SK-N-SH treated with all-trans-retinoic acid at 6 μM for 48 hours (cell line): ENCODE results near the gene NKD1.

Experiments used
- ATAC-seq: fragments of 200-7000 bp; cut with Tn5 transposase; 3 replicates; pipeline ENCODE4 v1.9.1; 2020; ENCODE audit warnings: mild to moderate bottlenecking, moderate library complexity
- ARNTL ChIP-seq: fragments of 450-650 bp; formaldehyde crosslinking; IDR thresholded peaks from 2 replicates; pipeline ENCODE4 v1.5.0; 2020; ENCODE audit warnings: low read depth, mild to moderate bottlenecking, moderate library complexity, borderline replicate concordance
- BACH2 ChIP-seq: fragments of 250-450 bp; sonication (Bioruptor Pico); IDR thresholded peaks from 2 replicates; pipeline ENCODE4 v1.9.0; 2021; ENCODE audit warnings: mild to moderate bottlenecking, borderline replicate concordance
- CSDC2 ChIP-seq: fragments of 250-450 bp; sonication (Bioruptor Pico); IDR thresholded peaks from 2 replicates; pipeline ENCODE4 v1.5.0; 2020; ENCODE audit warnings: mild to moderate bottlenecking, moderate library complexity
- GLIS3 ChIP-seq: fragments of 250-450 bp; sonication (Bioruptor Pico); IDR thresholded peaks from 2 replicates; pipeline ENCODE4 v1.5.0; 2020; ENCODE audit warnings: mild to moderate bottlenecking, moderate library complexity
- ISL1 ChIP-seq: fragments of 250-450 bp; sonication (Bioruptor Pico); IDR thresholded peaks from 2 replicates; pipeline ENCODE4 v2.1.2; 2022; ENCODE audit warnings: mild to moderate bottlenecking, moderate library complexity
- OSR1 ChIP-seq: fragments of 250-450 bp; sonication (Bioruptor Pico); IDR thresholded peaks from 2 replicates; pipeline ENCODE4 v1.8.0; 2022; ENCODE audit warnings: moderate library complexity, mild to moderate bottlenecking, inconsistent platforms
- PPARA ChIP-seq: fragments of 250-450 bp; sonication (Bioruptor Pico); IDR thresholded peaks from 2 replicates; pipeline ENCODE4 v1.5.0; 2020; ENCODE audit warnings: mild to moderate bottlenecking, borderline replicate concordance
- RARB ChIP-seq: fragments of 250-450 bp; sonication (Bioruptor Pico); IDR thresholded peaks from 2 replicates; pipeline ENCODE4 v1.8.0; 2021; ENCODE audit warnings: mild to moderate bottlenecking, moderate library complexity
- SNAI2 ChIP-seq: fragments of 250-450 bp; sonication (Bioruptor Pico); IDR thresholded peaks from 2 replicates; pipeline ENCODE4 v1.5.0; 2020; ENCODE audit warnings: mild to moderate bottlenecking, moderate library complexity
- TCF4 ChIP-seq: fragments of 250-450 bp; sonication (Bioruptor Pico); IDR thresholded peaks from 2 replicates; pipeline ENCODE4 v1.8.0; 2021; ENCODE audit warnings: mild to moderate bottlenecking, moderate library complexity, borderline replicate concordance
- TOX ChIP-seq: fragments of 250-450 bp; sonication (Bioruptor Pico); IDR thresholded peaks from 2 replicates; pipeline ENCODE4 v1.8.0; 2021; ENCODE audit warnings: mild to moderate bottlenecking, moderate library complexity, borderline replicate concordance
- ZC3H10 ChIP-seq: fragments of 250-450 bp; sonication (Bioruptor Pico); IDR thresholded peaks from 2 replicates; pipeline ENCODE4 v1.5.1; 2021; ENCODE audit warnings: mild to moderate bottlenecking, moderate library complexity
- ZFP30 ChIP-seq: fragments of 450-650 bp; formaldehyde crosslinking; IDR thresholded peaks from 2 replicates; pipeline ENCODE4 v1.5.0; 2022; ENCODE audit warnings: mild to moderate bottlenecking, moderate library complexity
- ZNF70 ChIP-seq: fragments of 450-650 bp; formaldehyde crosslinking; IDR thresholded peaks from 2 replicates; pipeline ENCODE4 v1.5.0; 2020; ENCODE audit warnings: mild to moderate bottlenecking, moderate library complexity
- ZNF8 ChIP-seq: fragments of 450-650 bp; formaldehyde crosslinking; IDR thresholded peaks from 2 replicates; pipeline ENCODE4 v1.5.0; 2020; ENCODE audit warnings: mild to moderate bottlenecking, moderate library complexity
- TF ChIP-seq, protein P1 (sequence below): fragments of 250-450 bp; sonication (Bioruptor Pico); IDR thresholded peaks from 2 replicates; pipeline ENCODE4 v1.5.1; 2020; ENCODE audit warnings: low read depth, mild to moderate bottlenecking, moderate library complexity
- TF ChIP-seq, protein P2 (sequence below): fragments of 250-450 bp; sonication (Bioruptor Pico); IDR thresholded peaks from 2 replicates; pipeline ENCODE4 v1.8.0; 2020; ENCODE audit warnings: mild to moderate bottlenecking, moderate library complexity, borderline replicate concordance
- TF ChIP-seq, protein P3 (sequence below): fragments of 250-450 bp; sonication (Bioruptor Pico); IDR thresholded peaks from 2 replicates; pipeline ENCODE4 v1.8.0; 2021; ENCODE audit warnings: low read depth, mild to moderate bottlenecking, moderate library complexity, borderline replicate concordance
- TF ChIP-seq, protein P4 (sequence below): fragments of 250-450 bp; sonication (Bioruptor Pico); IDR thresholded peaks from 2 replicates; pipeline ENCODE4 v1.5.0; 2020; ENCODE audit warnings: mild to moderate bottlenecking, moderate library complexity

Gene NKD1

DNA sequence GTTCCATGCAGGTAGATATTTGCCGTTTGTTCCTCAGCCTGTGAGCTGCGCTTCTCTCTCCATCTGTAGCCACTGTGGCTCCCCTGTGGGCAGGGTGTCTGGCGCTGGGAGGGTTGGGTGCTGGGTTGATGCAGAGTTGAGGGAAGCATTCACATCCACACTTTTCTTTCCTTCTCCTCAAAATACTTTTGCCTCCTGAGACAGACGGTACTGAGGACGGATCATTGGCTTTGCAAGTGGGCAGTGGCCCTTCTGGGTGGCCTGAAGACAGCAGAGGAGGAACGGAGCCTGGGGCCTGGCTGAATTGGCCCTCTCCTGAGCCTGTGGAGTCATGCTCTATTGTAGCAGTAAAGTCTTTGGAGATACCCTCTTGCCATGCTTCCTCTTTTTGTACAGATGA, 43.0 kb downstream of the NKD1 start (continued):
- TF ChIP-seq, protein P1, sequence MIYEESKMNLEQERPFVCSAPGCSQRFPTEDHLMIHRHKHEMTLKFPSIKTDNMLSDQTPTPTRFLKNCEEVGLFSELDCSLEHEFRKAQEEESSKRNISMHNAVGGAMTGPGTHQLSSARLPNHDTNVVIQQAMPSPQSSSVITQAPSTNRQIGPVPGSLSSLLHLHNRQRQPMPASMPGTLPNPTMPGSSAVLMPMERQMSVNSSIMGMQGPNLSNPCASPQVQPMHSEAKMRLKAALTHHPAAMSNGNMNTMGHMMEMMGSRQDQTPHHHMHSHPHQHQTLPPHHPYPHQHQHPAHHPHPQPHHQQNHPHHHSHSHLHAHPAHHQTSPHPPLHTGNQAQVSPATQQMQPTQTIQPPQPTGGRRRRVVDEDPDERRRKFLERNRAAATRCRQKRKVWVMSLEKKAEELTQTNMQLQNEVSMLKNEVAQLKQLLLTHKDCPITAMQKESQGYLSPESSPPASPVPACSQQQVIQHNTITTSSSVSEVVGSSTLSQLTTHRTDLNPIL: no peak
- no peak for TF ChIP-seq GLIS3
- TF ChIP-seq CSDC2 (CRISPR knock-in tag): no peak
- TF ChIP-seq ZNF8 (CRISPR knock-in tag): no peak
- no peak for TF ChIP-seq OSR1 (CRISPR knock-in tag)
- no peak for TF ChIP-seq PPARA (CRISPR knock-in tag)
- no peak for TF ChIP-seq TOX (CRISPR knock-in tag)
- TF ChIP-seq, protein P2, sequence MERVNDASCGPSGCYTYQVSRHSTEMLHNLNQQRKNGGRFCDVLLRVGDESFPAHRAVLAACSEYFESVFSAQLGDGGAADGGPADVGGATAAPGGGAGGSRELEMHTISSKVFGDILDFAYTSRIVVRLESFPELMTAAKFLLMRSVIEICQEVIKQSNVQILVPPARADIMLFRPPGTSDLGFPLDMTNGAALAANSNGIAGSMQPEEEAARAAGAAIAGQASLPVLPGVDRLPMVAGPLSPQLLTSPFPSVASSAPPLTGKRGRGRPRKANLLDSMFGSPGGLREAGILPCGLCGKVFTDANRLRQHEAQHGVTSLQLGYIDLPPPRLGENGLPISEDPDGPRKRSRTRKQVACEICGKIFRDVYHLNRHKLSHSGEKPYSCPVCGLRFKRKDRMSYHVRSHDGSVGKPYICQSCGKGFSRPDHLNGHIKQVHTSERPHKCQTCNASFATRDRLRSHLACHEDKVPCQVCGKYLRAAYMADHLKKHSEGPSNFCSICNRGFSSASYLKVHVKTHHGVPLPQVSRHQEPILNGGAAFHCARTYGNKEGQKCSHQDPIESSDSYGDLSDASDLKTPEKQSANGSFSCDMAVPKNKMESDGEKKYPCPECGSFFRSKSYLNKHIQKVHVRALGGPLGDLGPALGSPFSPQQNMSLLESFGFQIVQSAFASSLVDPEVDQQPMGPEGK: no peak
- TF ChIP-seq ZC3H10 (CRISPR knock-in tag): no peak
- TF ChIP-seq ISL1: no peak
- TF ChIP-seq ZNF70 (CRISPR knock-in tag): no peak

DNA sequence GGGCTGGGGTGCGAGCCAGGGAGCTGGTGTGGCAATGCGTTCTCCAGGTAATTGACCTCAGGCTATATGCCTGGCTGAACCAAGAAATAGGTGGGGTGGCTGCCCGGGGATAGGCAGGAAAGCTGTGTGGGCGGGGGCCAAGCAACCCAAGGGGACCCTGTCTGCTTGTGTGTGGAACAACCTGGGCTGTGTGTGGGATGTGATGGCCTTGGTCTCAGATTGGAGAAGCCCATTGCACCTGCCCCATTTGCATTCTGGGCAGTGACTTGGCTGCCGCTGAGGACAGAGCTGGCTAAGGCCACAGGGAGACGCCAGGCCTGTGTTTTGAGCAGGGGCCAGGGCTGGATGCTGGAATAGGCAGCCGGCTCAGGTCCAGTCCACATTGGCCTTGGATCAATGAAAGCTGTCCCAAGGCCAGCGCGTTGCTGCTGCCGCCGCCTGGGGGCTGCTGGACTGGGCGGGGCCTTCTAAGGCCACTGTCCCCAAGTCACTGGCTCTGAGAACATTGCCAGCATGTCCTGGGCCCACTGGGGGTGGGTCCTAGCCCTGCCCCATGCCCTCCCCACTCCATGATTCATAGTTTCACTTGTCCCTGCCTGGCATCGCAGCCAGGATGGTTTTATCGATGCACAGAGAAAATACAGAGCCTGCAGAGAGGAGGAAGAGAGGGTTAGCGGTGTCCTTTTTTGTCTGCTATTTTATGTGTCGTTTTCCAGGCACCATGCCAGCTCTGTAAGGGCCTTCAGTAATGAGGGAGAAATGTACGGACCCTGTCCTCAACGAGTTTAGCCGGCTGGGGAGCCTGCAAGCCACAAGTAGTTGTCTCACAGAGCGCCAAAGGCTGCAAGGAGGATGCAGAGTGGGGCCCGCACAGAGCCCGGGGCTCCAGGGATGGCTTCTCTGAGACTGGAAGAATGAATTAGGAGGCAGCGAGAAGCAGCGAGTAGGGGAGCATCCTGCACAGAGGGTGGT, 43.9 kb downstream of the NKD1 start:
- TF ChIP-seq TCF4 (CRISPR knock-in tag) (no peak), TOX (CRISPR knock-in tag) (no peak), RARB (CRISPR knock-in tag) (no peak)
- ATAC-seq: peak; percentile 62

DNA sequence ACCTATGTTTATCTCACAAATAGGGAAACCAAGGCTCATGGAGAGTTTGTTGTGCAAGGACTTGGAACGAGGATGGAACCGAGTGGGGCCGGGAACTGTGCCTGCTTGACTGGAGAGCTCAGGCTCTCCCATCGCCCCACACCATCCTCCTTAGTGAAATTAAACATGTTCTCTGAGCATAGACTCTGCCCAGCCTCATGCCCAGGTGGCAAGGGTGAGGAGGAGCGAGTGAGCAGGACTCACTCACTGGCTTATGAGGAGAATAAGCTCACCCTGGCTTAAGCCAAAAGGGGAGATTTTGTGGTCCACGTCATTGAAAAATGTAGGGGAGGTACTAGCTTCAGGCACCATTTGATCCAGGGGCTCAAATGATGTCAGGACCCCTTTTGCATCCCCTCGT, 44.8 kb downstream of the NKD1 start:
- ATAC-seq: no peak
- no peak for TF ChIP-seq SNAI2
- TF ChIP-seq, protein P2: no peak
- TF ChIP-seq TOX (CRISPR knock-in tag): no peak

DNA sequence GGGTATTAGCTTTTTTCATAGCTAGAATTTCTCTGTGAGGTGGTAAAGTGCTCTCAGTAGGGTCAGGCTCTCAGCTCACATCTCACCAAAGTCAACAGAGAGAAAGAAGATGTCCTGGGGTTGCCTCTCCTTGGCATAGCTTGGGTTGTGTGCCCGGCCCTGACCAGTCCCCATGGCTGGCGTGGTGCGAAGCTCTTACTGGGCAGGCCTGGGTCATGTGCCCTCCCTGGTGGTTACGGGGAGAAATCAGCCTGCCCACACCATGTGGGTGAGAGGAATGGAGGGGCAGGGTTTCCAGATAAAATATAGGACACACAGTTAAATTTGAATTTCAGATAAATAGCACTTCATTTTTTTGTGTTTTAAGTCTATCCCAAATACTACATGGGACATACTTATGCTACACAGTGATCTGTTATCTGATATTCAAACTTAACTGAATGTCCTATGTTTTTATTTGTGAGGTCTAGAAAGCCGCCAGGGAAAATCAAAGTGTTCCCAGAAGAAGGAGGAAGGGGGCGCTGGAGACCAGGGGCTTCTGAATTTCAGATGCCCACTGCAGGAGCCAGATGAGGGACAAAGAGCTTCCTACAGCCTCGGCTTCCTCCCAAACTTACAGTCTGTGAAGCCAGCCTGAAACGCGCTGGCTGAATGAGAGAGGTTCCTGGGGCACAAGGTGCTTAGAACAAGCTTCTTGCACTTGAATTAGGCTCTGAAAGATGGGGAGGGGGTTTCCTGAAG, 45.4 kb downstream of the NKD1 start:
- peak; percentile 25; the same call in 2 of the 3 replicates for ATAC-seq
- TF ChIP-seq BACH2 (CRISPR knock-in tag) (no peak), ZNF70 (CRISPR knock-in tag) (no peak), ZC3H10 (CRISPR knock-in tag) (no peak), ARNTL (CRISPR knock-in tag) (no peak), ZFP30 (CRISPR knock-in tag) (no peak), ZNF8 (CRISPR knock-in tag) (no peak), TOX (CRISPR knock-in tag) (no peak), ISL1 (no peak)
- TF ChIP-seq, protein P3, sequence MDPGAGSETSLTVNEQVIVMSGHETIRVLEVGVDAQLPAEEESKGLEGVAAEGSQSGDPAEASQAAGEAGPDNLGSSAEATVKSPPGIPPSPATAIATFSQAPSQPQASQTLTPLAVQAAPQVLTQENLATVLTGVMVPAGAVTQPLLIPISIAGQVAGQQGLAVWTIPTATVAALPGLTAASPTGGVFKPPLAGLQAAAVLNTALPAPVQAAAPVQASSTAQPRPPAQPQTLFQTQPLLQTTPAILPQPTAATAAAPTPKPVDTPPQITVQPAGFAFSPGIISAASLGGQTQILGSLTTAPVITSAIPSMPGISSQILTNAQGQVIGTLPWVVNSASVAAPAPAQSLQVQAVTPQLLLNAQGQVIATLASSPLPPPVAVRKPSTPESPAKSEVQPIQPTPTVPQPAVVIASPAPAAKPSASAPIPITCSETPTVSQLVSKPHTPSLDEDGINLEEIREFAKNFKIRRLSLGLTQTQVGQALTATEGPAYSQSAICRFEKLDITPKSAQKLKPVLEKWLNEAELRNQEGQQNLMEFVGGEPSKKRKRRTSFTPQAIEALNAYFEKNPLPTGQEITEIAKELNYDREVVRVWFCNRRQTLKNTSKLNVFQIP (CRISPR knock-in tag): no peak
- TF ChIP-seq, protein P4, sequence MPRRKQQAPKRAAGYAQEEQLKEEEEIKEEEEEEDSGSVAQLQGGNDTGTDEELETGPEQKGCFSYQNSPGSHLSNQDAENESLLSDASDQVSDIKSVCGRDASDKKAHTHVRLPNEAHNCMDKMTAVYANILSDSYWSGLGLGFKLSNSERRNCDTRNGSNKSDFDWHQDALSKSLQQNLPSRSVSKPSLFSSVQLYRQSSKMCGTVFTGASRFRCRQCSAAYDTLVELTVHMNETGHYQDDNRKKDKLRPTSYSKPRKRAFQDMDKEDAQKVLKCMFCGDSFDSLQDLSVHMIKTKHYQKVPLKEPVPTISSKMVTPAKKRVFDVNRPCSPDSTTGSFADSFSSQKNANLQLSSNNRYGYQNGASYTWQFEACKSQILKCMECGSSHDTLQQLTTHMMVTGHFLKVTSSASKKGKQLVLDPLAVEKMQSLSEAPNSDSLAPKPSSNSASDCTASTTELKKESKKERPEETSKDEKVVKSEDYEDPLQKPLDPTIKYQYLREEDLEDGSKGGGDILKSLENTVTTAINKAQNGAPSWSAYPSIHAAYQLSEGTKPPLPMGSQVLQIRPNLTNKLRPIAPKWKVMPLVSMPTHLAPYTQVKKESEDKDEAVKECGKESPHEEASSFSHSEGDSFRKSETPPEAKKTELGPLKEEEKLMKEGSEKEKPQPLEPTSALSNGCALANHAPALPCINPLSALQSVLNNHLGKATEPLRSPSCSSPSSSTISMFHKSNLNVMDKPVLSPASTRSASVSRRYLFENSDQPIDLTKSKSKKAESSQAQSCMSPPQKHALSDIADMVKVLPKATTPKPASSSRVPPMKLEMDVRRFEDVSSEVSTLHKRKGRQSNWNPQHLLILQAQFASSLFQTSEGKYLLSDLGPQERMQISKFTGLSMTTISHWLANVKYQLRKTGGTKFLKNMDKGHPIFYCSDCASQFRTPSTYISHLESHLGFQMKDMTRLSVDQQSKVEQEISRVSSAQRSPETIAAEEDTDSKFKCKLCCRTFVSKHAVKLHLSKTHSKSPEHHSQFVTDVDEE (CRISPR knock-in tag): no peak
